ENCODE measurements around the gene WDR38.

Gene WDR38

GRCh38 chr9:124855566-124855943, 2.3 kb downstream of the WDR38 start:
- Histone ChIP-seq H3K36me3 (ENCODE audit: control insufficient read depth, insufficient read depth, low read length) (peaks cover 26% of the 10 kb centered on the region), H3K4me1 (ENCODE audit: control insufficient read depth, insufficient read depth, low read length) (peaks cover 13% of the 10 kb centered on the region)

GRCh38 chr9:124855944-124856765, 2.9 kb downstream of the WDR38 start:
- Histone ChIP-seq H3K36me3 (ENCODE audit: control insufficient read depth, insufficient read depth, low read length) (peaks cover 28% of the 10 kb centered on the region), H3K4me1 (ENCODE audit: control insufficient read depth, insufficient read depth, low read length) (peaks cover 19% of the 10 kb centered on the region), H3K27me3 (ENCODE audit: control insufficient read depth, insufficient read depth, low read length) (no peaks in the 10 kb centered on the region), H3K27ac (ENCODE audit: low read depth, low read length) (no peak overlapping the region), H3K4me3 (ENCODE audit: low read length) (no peak overlapping the region), H3K9ac (ENCODE audit: low read length) (no peak overlapping the region)

More at GRCh38 chr9:124855566-124855943, 2.3 kb downstream of the WDR38 start:
- Histone ChIP-seq H3K4me3 (ENCODE audit: low read length) (no peak overlapping the region), H3K27ac (ENCODE audit: low read depth, low read length) (no peak overlapping the region), H3K9ac (ENCODE audit: low read length) (no peak overlapping the region), H3K27me3 (ENCODE audit: control insufficient read depth, insufficient read depth, low read length) (no peaks in the 10 kb centered on the region)

- peaks cover 28% of the 10 kb centered on the region for H3K36me3 ChIP-seq (ENCODE audit: control insufficient read depth, insufficient read depth, low read length)
- peaks cover 13% of the 10 kb centered on the region for H3K4me1 ChIP-seq (ENCODE audit: control insufficient read depth, insufficient read depth, low read length)
- H3K4me3 ChIP-seq (ENCODE audit: low read length): no peak overlapping the region
- no peaks in the 10 kb centered on the region for H3K27me3 ChIP-seq (ENCODE audit: control insufficient read depth, insufficient read depth, low read length)
- no peak overlapping the region for H3K9ac ChIP-seq (ENCODE audit: low read length)
- H3K27ac ChIP-seq (ENCODE audit: low read depth, low read length): no peak overlapping the region
Observed at GRCh38 chr9:124857533-124858162, 4.4 kb downstream of the WDR38 start.

GRCh38 chr9:124858330-124859046, 5.2 kb downstream of the WDR38 start:
- H3K9ac ChIP-seq (ENCODE audit: low read length): no peak overlapping the region
- H3K27ac ChIP-seq (ENCODE audit: low read depth, low read length): no peak overlapping the region
- H3K36me3 ChIP-seq (ENCODE audit: control insufficient read depth, insufficient read depth, low read length): peaks cover 28% of the 10 kb centered on the region
- peaks cover 11% of the 10 kb centered on the region for H3K4me1 ChIP-seq (ENCODE audit: control insufficient read depth, insufficient read depth, low read length)
- H3K4me3 ChIP-seq (ENCODE audit: low read length): no peak overlapping the region
- no peaks in the 10 kb centered on the region for H3K27me3 ChIP-seq (ENCODE audit: control insufficient read depth, insufficient read depth, low read length)

- H3K36me3 ChIP-seq (ENCODE audit: control insufficient read depth, insufficient read depth, low read length): peaks cover 28% of the 10 kb centered on the region
- no peaks in the 10 kb centered on the region for H3K27me3 ChIP-seq (ENCODE audit: control insufficient read depth, insufficient read depth, low read length)
- H3K4me1 ChIP-seq (ENCODE audit: control insufficient read depth, insufficient read depth, low read length): peaks cover 11% of the 10 kb centered on the region
- H3K27ac ChIP-seq (ENCODE audit: low read depth, low read length): no peak overlapping the region
- H3K4me3 ChIP-seq (ENCODE audit: low read length): peak overlapping the region; percentile 69
- peak overlapping the region; percentile 14 for H3K9ac ChIP-seq (ENCODE audit: low read length)
Observed at GRCh38 chr9:124859803-124860581, 6.7 kb downstream of the WDR38 start.

- H3K27ac ChIP-seq (ENCODE audit: low read depth, low read length): peak overlapping the region; percentile 90
- peaks cover 11% of the 10 kb centered on the region for H3K4me1 ChIP-seq (ENCODE audit: control insufficient read depth, insufficient read depth, low read length)
- H3K36me3 ChIP-seq (ENCODE audit: control insufficient read depth, insufficient read depth, low read length): peaks cover 28% of the 10 kb centered on the region
- H3K4me3 ChIP-seq (ENCODE audit: low read length): peak overlapping the region; percentile 69
- H3K27me3 ChIP-seq (ENCODE audit: control insufficient read depth, insufficient read depth, low read length): no peaks in the 10 kb centered on the region
- peak overlapping the region; percentile 28 for H3K9ac ChIP-seq (ENCODE audit: low read length)
Observed at GRCh38 chr9:124860582-124861341, 7.5 kb downstream of the WDR38 start.

GRCh38 chr9:124861342-124862229, 8.3 kb downstream of the WDR38 start, which contains the start of the genes ARPC5L and RPL35:
Gene ARPC5L, plus strand, starts transcription at chr9:124862130. Its CDS starts 7,161 bp downstream, at chr9:124869291.
Gene RPL35, minus strand, starts transcription at chr9:124861957. Its CDS starts 45 bp downstream, at chr9:124861912.
- Histone ChIP-seq H3K27me3 (ENCODE audit: control insufficient read depth, insufficient read depth, low read length) (no peaks in the 10 kb centered on the region), H3K27ac (ENCODE audit: low read depth, low read length) (peak within 1 kb of the TSS; percentile 90), H3K4me1 (ENCODE audit: control insufficient read depth, insufficient read depth, low read length) (peaks cover 11% of the 10 kb centered on the region), H3K9ac (ENCODE audit: low read length) (peak within 1 kb of the TSS; percentile 98), H3K4me3 (ENCODE audit: low read length) (peak within 1 kb of the TSS; percentile 99), H3K36me3 (ENCODE audit: control insufficient read depth, insufficient read depth, low read length) (peaks cover 28% of the 10 kb centered on the region)

- H3K4me3 ChIP-seq (ENCODE audit: low read length): no peak overlapping the region
- H3K27me3 ChIP-seq (ENCODE audit: control insufficient read depth, insufficient read depth, low read length): no peaks in the 10 kb centered on the region
- peaks cover 22% of the 10 kb centered on the region for H3K36me3 ChIP-seq (ENCODE audit: control insufficient read depth, insufficient read depth, low read length)
- no peak overlapping the region for H3K9ac ChIP-seq (ENCODE audit: low read length)
- peaks cover 16% of the 10 kb centered on the region for H3K4me1 ChIP-seq (ENCODE audit: control insufficient read depth, insufficient read depth, low read length)
- H3K27ac ChIP-seq (ENCODE audit: low read depth, low read length): no peak overlapping the region
Observed at GRCh38 chr9:124863371-124863871, 10.2 kb downstream of the WDR38 start.

GRCh38 chr9:124868511-124869465, 15.5 kb downstream of the WDR38 start:
- peaks cover 26% of the 10 kb centered on the region for H3K4me1 ChIP-seq (ENCODE audit: control insufficient read depth, insufficient read depth, low read length)
- peak overlapping the region; percentile 93 for H3K27ac ChIP-seq (ENCODE audit: low read depth, low read length)
- peaks cover 6% of the 10 kb centered on the region for H3K36me3 ChIP-seq (ENCODE audit: control insufficient read depth, insufficient read depth, low read length)
- H3K27me3 ChIP-seq (ENCODE audit: control insufficient read depth, insufficient read depth, low read length): no peaks in the 10 kb centered on the region
- H3K4me3 ChIP-seq (ENCODE audit: low read length): peak overlapping the region; percentile 68
- peak overlapping the region; percentile 91 for H3K9ac ChIP-seq (ENCODE audit: low read length)
